Neural crest cell (in vitro differentiated cells): Measurements from ENCODE around the gene ZNF524. TPM values are rescaled to one million over a fixed set of nuclear protein-coding genes. Genes with fewer than 3 reads are reported as not detected.

Experiments used
- DNase-seq: peaks from one replicate; pipeline ENCODE4 v3.0.0; 2021; ENCODE audit warnings: low read depth, mixed read lengths, low spot score
- H3K27ac Mint-ChIP-seq: one replicate; pipeline ENCODE4 v1.8.0; 2021; ENCODE audit warnings: mild to moderate bottlenecking, mixed read lengths; ENCODE audit not compliant: unreplicated experiment
- H3K27me3 Mint-ChIP-seq: 2 replicates; pipeline ENCODE4 v1.8.0; 2021; ENCODE audit warnings: low read depth, mild to moderate bottlenecking, mixed read lengths
- H3K36me3 Mint-ChIP-seq: 2 replicates; pipeline ENCODE4 v1.8.0; 2021; ENCODE audit warnings: low read depth, mild to moderate bottlenecking, mixed read lengths
- H3K4me1 Mint-ChIP-seq: 2 replicates; pipeline ENCODE4 v1.8.0; 2021; ENCODE audit warnings: mixed read lengths
- H3K4me3 Mint-ChIP-seq: one replicate; pipeline ENCODE4 v1.8.0; 2021; ENCODE audit warnings: mild to moderate bottlenecking, mixed read lengths
- H3K9me3 Mint-ChIP-seq: 2 replicates; pipeline ENCODE4 v1.8.0; 2021; ENCODE audit warnings: mixed read lengths
- CTCF ChIP-seq: fragments of 200-600 bp; sonication (generic); conservative IDR thresholded peaks from 2 replicates; pipeline ENCODE4 v1.5.0; 2021; ENCODE audit warnings: antibody characterized with exemption, mild to moderate bottlenecking
- total RNA-seq: library from RNA; stranded (reverse); gene quantifications from 2 replicates; pipeline ENCODE4 v1.2.1, GENCODE V29; 2021

ZNF524 gene
- total RNA-seq, 1 donor from 2014 or later: 6.1 TPM

- Mint-ChIP-seq H3K36me3 (peaks cover 13% of the 10 kb centered on the region), H3K4me1 (peaks cover 22% of the 10 kb centered on the region), H3K9me3 (no peaks in the 10 kb centered on the region), H3K4me3 (peak overlapping the region; percentile 69), H3K27me3 (no peaks in the 10 kb centered on the region), H3K27ac (no peak overlapping the region)
- no peak for TF ChIP-seq CTCF
- no peak for DNase-seq
Measured at GRCh38 chr19:55611300-55611982, 11.4 kb downstream of the ZNF524 start.

- DNase-seq: no peak
- Mint-ChIP-seq H3K27me3 (no peaks in the 10 kb centered on the region), H3K36me3 (peaks cover 16% of the 10 kb centered on the region), H3K4me1 (peaks cover 16% of the 10 kb centered on the region), H3K4me3 (peak overlapping the region; percentile 38), H3K27ac (no peak overlapping the region), H3K9me3 (no peaks in the 10 kb centered on the region)
- no peak for TF ChIP-seq CTCF
Measured at GRCh38 chr19:55611983-55612645, 12.0 kb downstream of the ZNF524 start.

GRCh38 chr19:55613396-55613795, 13.3 kb downstream of the ZNF524 start:
- no peak overlapping the region for H3K27ac Mint-ChIP-seq
- H3K27me3 Mint-ChIP-seq: no peaks in the 10 kb centered on the region

GRCh38 chr19:55613930-55614710, 14.0 kb downstream of the ZNF524 start:
- Mint-ChIP-seq H3K36me3 (peaks cover 20% of the 10 kb centered on the region), H3K9me3 (no peaks in the 10 kb centered on the region), H3K4me3 (no peak overlapping the region), H3K27me3 (no peaks in the 10 kb centered on the region), H3K27ac (no peak overlapping the region), H3K4me1 (peaks cover 8% of the 10 kb centered on the region)
- no peak for DNase-seq
- TF ChIP-seq CTCF: no peak

More at GRCh38 chr19:55613396-55613795, 13.3 kb downstream of the ZNF524 start:
- DNase-seq: no peak
- Mint-ChIP-seq H3K9me3 (no peaks in the 10 kb centered on the region), H3K4me1 (peaks cover 13% of the 10 kb centered on the region), H3K4me3 (peak overlapping the region; percentile 19), H3K36me3 (peaks cover 20% of the 10 kb centered on the region)
- TF ChIP-seq CTCF: no peak

- H3K4me1 Mint-ChIP-seq: peaks cover 4% of the 10 kb centered on the region
- H3K4me3 Mint-ChIP-seq: no peak overlapping the region
- TF ChIP-seq CTCF: no peak
- no peaks in the 10 kb centered on the region for H3K27me3 Mint-ChIP-seq
- H3K27ac Mint-ChIP-seq: no peak overlapping the region
- no peaks in the 10 kb centered on the region for H3K9me3 Mint-ChIP-seq
- H3K36me3 Mint-ChIP-seq: peaks cover 15% of the 10 kb centered on the region
- no peak for DNase-seq
Measured at GRCh38 chr19:55614711-55615542, 14.8 kb downstream of the ZNF524 start.
